HG02840 (cell line): ENCODE results near the gene P2RY11.

ENCODE experiments used
- ATAC-seq: cut with Tn5 transposase; IDR thresholded peaks from one replicate; pipeline ENCODE4 v1.9.1; 2021; ENCODE audit warnings: mild to moderate bottlenecking, moderate library complexity, moderate number of reproducible peaks; ENCODE audit not compliant: unreplicated experiment, low FRiP score

P2RY11 gene

DNA sequence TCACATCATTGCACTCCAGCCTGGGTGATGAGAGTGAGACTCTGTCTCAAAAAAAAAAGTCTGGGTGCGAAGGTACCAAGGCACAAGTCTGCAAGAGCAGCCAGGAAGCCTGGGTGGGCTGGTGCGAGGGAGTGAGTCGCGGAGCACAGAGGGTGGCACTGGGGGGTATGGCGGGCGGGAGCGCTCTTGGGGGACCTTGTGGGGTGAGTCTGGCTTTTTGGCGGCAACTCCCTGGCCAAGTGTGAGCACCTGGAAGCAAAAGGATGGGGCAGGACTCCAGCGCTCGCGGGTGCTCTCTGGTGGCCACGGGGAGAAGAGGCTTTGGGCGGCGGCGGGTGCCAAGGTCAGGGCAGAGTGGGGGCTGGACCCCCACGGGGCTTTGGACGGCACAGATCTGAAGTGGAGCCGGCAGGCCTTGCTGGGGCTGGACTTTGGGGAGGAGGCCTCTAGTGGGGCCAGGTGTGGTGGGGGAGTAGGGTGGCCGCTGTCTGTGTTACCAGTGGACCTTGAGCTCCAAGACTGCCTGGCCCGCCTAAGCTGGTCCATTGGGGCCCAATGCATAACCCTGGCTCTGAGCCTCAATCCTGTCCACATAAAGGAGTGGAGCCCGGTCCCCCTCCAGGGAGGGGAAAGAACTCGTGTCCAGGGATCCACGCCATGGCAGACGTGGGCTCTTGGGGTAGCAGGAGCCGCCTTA, 1.6 kb downstream of the P2RY11 start:
- ATAC-seq = no peak

- ATAC-seq = no peak
These were observed 2.1 kb downstream of the P2RY11 start for GRCh38 chr19:10113592-10113963.

DNA sequence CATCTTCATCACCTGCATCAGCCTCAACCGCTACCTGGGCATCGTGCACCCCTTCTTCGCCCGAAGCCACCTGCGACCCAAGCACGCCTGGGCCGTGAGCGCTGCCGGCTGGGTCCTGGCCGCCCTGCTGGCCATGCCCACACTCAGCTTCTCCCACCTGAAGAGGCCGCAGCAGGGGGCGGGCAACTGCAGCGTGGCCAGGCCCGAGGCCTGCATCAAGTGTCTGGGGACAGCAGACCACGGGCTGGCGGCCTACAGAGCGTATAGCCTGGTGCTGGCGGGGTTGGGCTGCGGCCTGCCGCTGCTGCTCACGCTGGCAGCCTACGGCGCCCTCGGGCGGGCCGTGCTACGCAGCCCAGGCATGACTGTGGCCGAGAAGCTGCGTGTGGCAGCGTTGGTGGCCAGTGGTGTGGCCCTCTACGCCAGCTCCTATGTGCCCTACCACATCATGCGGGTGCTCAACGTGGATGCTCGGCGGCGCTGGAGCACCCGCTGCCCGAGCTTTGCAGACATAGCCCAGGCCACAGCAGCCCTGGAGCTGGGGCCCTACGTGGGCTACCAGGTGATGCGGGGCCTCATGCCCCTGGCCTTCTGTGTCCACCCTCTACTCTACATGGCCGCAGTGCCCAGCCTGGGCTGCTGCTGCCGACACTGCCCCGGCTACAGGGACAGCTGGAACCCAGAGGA, 2.6 kb downstream of the P2RY11 start:
- ATAC-seq = no peak

- ATAC-seq = no peak
These were observed 3.3 kb downstream of the P2RY11 start for GRCh38 chr19:10114651-10115391.

DNA sequence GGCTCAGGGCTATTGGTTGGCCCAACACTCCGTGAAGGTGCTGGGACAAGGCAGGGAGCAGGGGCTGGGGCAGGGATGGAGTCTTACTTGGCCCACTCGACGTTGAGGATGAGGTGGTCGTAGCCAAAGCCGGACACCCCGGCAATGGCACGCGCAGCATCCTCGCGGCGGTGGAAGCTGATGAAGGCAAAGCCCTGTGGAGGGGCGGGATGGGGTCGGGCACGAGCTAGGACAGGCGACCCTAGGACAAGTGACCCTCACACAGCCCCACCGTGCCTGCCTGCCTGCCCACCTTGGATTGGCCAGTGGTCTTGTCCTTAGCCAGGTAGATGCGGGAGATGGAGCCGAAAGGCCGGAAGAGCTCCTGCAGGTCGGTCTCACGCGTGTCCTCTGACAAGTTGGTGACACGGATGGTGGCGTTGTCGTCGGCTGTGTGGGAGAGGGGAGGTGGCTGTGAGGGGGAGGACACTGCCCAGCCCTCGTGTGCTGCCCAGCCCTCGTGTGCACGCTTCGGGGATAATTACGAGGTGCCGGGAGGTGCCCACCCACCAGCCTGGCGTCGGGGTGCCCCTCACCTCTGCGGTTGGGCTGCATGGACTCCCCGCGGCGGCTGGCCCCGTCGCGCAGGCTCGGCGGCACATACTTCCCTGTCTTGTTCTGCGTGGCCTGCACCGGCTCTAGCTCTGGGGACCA, 4.0 kb downstream of the P2RY11 start:
- no peak for ATAC-seq

- no peak for ATAC-seq
These were observed 4.8 kb downstream of the P2RY11 start for GRCh38 chr19:10116085-10116865.

DNA sequence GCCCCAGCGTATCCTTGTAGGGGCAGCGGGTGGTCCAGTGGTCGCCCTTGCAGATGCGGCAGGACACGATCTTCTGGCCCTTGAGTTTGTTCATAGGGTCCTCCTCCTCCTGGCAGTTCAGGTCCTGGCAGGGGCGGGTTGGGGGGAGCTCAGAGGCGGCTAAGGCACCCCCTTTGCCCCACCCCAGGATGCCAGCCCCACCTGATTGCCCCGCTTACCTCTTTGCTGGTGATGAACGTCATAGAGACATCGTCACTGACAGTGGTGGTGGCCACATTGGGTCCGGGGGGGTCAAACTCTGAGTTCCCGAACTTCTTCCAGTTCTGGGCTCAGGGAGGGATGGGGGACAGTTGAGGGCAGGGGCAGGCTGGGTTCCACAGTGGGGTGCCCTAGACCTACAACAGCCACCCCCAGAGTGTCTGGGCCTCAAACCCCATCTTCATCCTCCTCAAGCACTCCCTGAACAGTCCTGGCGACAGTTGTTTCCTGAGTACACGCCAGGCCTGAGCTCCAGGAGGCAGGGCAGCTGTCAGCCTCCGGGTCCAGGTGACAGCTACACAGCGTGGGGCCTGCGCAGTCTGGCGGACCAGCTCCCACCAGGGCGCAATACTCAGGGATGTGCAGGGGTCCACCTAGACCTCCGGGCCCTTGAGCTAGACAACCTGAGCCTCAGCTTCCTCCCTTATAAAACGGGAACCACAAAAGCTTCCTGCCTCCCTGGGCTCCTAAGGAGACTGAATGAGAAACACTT, 5.5 kb downstream of the P2RY11 start:
- no peak for ATAC-seq

DNA sequence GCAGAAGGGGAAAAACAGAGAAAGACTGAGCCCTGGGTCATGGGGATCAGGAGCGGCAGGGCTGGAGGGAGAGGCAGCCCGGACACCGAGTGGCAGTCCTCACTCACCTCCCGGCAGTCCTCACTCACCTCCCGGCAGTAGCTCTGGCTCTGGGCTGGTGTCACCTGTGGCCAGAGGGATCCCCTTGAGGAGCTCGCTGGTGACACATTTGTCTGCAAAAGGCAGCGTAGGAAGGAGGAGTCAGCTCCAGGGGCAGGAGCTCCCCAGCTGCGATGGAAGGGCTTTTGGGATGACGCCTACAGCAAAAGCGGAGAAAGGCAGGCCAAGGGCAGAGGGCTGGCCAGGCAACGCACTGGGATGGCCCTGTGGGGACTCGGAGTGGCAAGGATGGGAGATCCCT, 7.5 kb downstream of the P2RY11 start:
- ATAC-seq = no peak

GRCh38 chr19:10120538-10121189, 9.2 kb downstream of the P2RY11 start:
- ATAC-seq = no peak

GRCh38 chr19:10122045-10122444, 10.6 kb downstream of the P2RY11 start:
- no peak for ATAC-seq

DNA sequence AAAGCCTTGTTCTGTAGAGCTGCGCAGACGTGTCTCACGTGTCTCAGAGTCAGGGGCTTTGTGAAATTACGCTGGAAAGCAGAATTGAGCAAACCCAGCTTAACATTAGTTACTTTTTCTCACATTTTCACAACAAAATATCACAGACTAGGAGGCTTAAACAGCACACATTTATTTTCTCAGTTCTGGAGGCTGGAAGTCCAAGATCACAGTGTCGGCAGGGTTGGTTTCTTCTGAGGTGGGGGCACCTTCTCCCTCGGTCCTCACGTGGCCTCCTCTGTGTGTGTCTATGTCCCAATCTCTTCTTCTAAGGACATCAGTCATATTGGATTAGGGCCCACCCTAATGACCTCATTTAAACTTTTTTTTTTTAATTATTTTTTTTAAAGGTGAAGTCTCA, 12.9 kb downstream of the P2RY11 start:
- ATAC-seq = no peak

DNA sequence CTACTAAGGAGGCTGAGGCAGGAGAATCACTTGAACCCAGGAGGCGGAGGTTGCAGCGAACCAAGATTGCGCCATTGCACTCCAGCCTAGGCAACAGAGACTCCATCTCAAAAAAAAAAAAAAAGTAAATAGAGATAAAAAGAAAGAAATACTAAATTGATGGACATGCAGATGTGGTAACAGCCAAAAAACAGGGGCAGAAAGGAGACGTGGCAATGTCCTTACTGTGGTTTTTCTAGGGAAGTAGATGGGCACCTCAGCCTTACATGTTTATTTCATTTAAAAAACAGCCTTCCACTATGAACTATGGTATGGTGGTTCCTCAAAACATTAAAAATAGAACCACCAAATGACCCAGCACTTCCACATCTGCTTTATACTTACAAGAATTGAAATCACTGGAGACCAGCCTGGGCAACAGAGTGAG, 14.7 kb downstream of the P2RY11 start:
- no peak for ATAC-seq

DNA sequence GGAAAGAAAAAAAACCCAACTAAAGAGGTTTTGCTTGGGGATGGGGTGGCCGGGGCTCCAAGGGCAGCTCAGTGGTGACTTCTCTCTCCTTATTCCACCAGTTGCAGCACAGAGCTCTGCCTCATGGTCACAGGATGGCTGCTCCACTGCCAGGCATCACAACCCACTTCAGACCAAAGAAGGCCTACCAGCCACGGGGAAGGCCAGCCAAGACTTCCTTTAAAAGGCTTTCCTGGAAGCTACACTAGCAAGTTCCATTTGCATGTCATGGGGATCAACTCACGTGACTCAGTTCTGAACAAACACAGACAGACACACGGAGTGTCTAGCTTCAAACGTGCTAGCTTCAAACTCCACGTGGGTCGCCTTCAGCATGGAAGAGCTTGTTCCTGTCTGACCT, 21.4 kb downstream of the P2RY11 start:
- ATAC-seq = no peak

DNA sequence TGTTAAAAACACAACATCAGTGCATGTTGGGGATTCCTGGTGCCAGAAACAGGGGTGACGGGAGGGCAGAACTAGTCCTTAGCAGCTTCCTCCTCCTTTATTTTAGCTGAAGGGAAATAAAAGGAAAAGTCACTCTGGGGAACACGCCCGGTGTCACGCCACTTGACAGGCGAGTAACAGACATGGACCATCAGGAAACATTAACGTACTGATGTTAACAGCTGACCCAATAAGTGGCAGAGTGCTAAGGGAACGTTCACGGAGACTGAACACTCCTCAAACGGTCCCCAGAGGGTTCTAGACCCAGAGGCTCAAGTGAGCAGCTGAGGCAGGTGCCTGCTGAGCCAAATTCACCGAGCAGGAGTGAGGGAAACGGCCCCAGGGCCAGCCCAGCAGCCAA, 22.1 kb downstream of the P2RY11 start:
- ATAC-seq = no peak

DNA sequence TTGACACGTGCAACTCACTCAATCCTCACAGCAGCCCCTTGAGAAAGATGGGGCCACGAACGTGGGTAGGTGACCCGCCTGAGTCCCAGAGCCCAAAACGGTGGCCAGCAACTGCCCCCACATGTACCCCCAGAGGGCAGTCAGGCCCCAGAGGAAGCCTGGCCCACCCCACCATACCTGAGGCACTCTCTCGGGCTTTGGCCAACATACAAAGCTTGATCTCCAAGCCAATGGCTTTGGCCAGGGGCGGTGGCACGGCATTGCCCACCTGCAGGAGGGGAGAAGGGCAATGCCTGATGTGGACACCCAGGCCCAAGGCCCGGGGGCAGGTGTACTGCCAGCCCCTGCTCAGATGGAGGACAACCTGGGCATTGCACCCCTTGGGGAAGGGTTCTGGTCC, 22.5 kb downstream of the P2RY11 start:
- ATAC-seq = no peak

- no peak for ATAC-seq
These were observed 24.2 kb downstream of the P2RY11 start for GRCh38 chr19:10135551-10136334.

- no peak for ATAC-seq
These were observed 25.4 kb downstream of the P2RY11 start for GRCh38 chr19:10136936-10137335.
